T-cell (primary cell): Measurements from ENCODE around the gene ZSWIM9. TPM values are rescaled to one million over a fixed set of nuclear protein-coding genes. Genes with fewer than 3 reads are reported as not detected.

ENCODE experiments used
- ATAC-seq, 4 experiments: fragments of 200-7000 bp in 3 of 4; fragments of 150-1000 bp in 1 of 4; cut with Tn5 transposase; replicated peaks in 1 of 4; 1 replicate in 3 of 4; 2 replicates in 1 of 4; pipeline ENCODE4 v1.10.0; 2021; ENCODE audit warnings: moderate library complexity in 3 of 4, mild to moderate bottlenecking in 2 of 4, moderate number of reproducible peaks in 1 of 4
- CTCF ChIA-PET, 2 donors: fragments of 300-600 bp; sonication (Branson Sonifier 250); formaldehyde crosslinking; loops; one replicate each; lab custom pipeline; 2022; ENCODE audit warnings: antibody characterized with exemption in 2 of 2; lab: Charles Lee
- POLR2A ChIA-PET, 2 donors: fragments of 300-600 bp; sonication (Branson Sonifier 250); formaldehyde crosslinking; loops; one replicate each; lab custom pipeline; 2022; ENCODE audit warnings: antibody characterized with exemption in 2 of 2; lab: Charles Lee
- DNase-seq, 35 experiments: peaks; one replicate each; pipeline versions ENCODE4 v3.0.0 to v3.0.0-alpha.2; 2013 to 2023
- H3K27ac ChIP-seq: one replicate; pipeline ENCODE4 v1.5.1; 2013; ENCODE audit warnings: low read length
- H3K27me3 ChIP-seq, 2 experiments: replicated peaks in 1 of 2; 1 replicate in 1 of 2; 2 replicates in 1 of 2; pipeline versions ENCODE4 v1.6.1 to v1.7.0; 2013; ENCODE audit warnings: low read length in 1 of 2, mixed read lengths in 1 of 2; ENCODE audit not compliant: control insufficient read depth in 2 of 2, insufficient read depth in 2 of 2; ENCODE audit errors: extremely low read depth in 1 of 2
- H3K36me3 ChIP-seq, 2 donors: 1 replicate in 1 of 2; 2 replicates in 1 of 2; pipeline versions ENCODE4 v1.6.1 to v1.7.0; 2013; ENCODE audit warnings: low read length in 1 of 2; ENCODE audit not compliant: control insufficient read depth in 2 of 2, insufficient read depth in 1 of 2; ENCODE audit errors: extremely low read depth in 1 of 2
- H3K4me1 ChIP-seq, 2 experiments: 1 replicate in 1 of 2; 2 replicates in 1 of 2; pipeline versions ENCODE4 v1.6.1 to v1.7.0; 2013; ENCODE audit warnings: low read length in 2 of 2, mixed read lengths in 1 of 2; ENCODE audit not compliant: insufficient read depth in 2 of 2, control insufficient read depth in 1 of 2; ENCODE audit errors: extremely low read depth in 1 of 2
- H3K4me3 ChIP-seq, 2 donors: 1 replicate in 1 of 2; 2 replicates in 1 of 2; pipeline versions ENCODE4 v1.5.1 to v1.7.0; 2013; ENCODE audit warnings: mild to moderate bottlenecking in 2 of 2, low read length in 1 of 2, moderate library complexity in 1 of 2; ENCODE audit not compliant: control insufficient read depth in 1 of 2; ENCODE audit errors: extremely low read depth in 1 of 2
- H3K9me3 ChIP-seq: 2 replicates; pipeline ENCODE4 v1.7.0; 2013
- H3K27ac Mint-ChIP-seq, 2 donors: one replicate each; pipeline ENCODE4 v1.8.0; 2020 to 2021; ENCODE audit warnings: mild to moderate bottlenecking in 2 of 2, mixed read lengths in 2 of 2
- H3K27me3 Mint-ChIP-seq, 2 donors: one replicate each; pipeline ENCODE4 v1.8.0; 2021 to 2022; ENCODE audit warnings: mixed read lengths in 2 of 2
- H3K36me3 Mint-ChIP-seq: one replicate; pipeline ENCODE4 v1.8.0; 2021; ENCODE audit warnings: mixed read lengths
- H3K4me1 Mint-ChIP-seq, 3 donors: one replicate each; pipeline ENCODE4 v1.8.0; 2020 to 2022; ENCODE audit warnings: mixed read lengths in 3 of 3, mild to moderate bottlenecking in 1 of 3
- H3K4me3 Mint-ChIP-seq, 3 donors: one replicate each; pipeline ENCODE4 v1.8.0; 2020 to 2022; ENCODE audit warnings: mild to moderate bottlenecking in 3 of 3, mixed read lengths in 3 of 3, moderate library complexity in 3 of 3
- H3K9me3 Mint-ChIP-seq, 3 donors: one replicate each; pipeline ENCODE4 v1.8.0; 2020 to 2022; ENCODE audit warnings: mixed read lengths in 3 of 3
- WGBS: methylation state at CpG from one replicate; pipeline ENCODE4 v1.1.5; 2013; ENCODE audit warnings: missing lambda C conversion rate; ENCODE audit not compliant: insufficient coverage; 5-methylcytosine and 5-hydroxymethylcytosine counted together
- total RNA-seq, 35 experiments: library from RNA in 6 of 35; stranded (reverse) in 6 of 35; fragments of 120-200 nt in 1 of 35; gene quantifications; one replicate each; pipeline versions ENCODE4 v1.2.1 to v1.2.4 and lab custom pipeline; 2013 to 2026

Gene ZSWIM9
- total RNA-seq, 5 donors from 2014 or later (not counting 1 experiment from before 2014, with no cell fraction given), result 5.4 to 14.7 (median 11.6) TPM

DNA sequence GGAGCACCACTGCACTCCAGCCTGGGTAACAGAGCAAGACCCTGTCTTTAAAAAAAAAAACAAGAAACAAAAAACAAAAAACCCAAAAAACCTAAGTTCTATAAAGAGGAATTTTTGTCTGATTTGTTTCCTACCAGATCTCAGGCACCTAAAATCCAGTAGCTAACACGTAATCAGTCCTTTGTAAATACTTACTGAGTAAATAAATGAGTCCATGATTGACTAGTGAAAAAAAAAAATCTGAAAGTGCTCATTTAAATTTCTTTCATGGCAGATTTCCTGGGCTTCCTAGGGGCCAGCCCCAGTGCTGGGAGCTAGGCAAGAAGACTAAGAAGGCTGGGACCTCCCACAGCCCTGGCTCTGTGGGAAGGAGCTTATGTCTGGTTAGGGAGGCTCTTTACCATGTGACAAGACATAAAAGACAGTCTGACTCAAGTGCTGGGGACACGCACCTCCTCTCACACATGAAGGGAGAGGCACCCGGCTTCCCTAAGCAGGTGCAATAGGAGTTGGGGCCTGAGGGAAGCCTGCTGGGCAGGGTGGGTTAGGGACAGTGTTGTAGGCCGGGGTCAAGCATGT, 22.8 kb upstream of the ZSWIM9 start:
- ATAC-seq (no peak), DNase-seq (no peak)
- Histone ChIP-seq H3K4me3 (no peak overlapping the region), H3K36me3 (peaks cover 14 to 53% of the 10 kb centered on the region in 2 donors), H3K27me3 (no peaks in the 10 kb centered on the region), H3K27ac (no peak overlapping the region), H3K4me1 (no peaks in the 10 kb centered on the region), H3K9me3 (no peaks in the 10 kb centered on the region)
- Mint-ChIP-seq H3K27ac (no peak overlapping the region), H3K27me3 (no peaks in the 10 kb centered on the region), H3K9me3 (no peaks in the 10 kb centered on the region), H3K4me3 (no peak overlapping the region), H3K36me3 (peaks cover 47% of the 10 kb centered on the region), H3K4me1 (peaks cover 0 to 2% (median 0%) of the 10 kb centered on the region in 3 donors)
- ChIA-PET POLR2A (interaction anchor here in 1 of 2 donors (0.7 kb wide), 1 partner anchor 96 kb away, joined by 3 read pairs; no protein-coding TSS in a partner anchor), CTCF (interaction anchor here in 1 of 2 donors (0.6 to 0.7 kb wide), 2 partner anchors 300 to 1700 kb away, joined by 4 to 5 read pairs; no protein-coding TSS in a partner anchor)
- WGBS, result no CpG with 5 or more reads among the region's 4 CpGs

DNA sequence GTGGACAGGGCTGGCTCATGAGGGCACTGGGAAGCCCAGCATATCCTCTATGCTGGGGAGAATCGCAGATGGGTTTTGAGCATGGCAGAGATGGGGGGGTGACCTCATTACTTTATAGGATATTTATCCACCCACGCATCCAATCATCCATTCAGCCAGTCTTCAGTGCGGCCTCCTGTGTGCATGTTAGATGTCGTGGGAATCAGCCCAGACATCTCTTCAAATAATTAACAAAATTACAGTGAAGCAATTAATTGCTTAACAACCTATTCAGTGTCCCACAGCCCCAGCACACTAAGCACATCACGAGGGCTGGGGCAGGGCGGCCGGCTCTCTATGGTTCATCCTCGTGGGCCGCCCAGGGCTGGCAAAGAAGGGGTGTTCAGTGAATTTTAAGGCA, 21.9 kb upstream of the ZSWIM9 start:
- H3K36me3 Mint-ChIP-seq, result peaks cover 39% of the 10 kb centered on the region
- CTCF ChIA-PET, result no interaction called here
- no peak overlapping the region for H3K4me3 Mint-ChIP-seq

DNA sequence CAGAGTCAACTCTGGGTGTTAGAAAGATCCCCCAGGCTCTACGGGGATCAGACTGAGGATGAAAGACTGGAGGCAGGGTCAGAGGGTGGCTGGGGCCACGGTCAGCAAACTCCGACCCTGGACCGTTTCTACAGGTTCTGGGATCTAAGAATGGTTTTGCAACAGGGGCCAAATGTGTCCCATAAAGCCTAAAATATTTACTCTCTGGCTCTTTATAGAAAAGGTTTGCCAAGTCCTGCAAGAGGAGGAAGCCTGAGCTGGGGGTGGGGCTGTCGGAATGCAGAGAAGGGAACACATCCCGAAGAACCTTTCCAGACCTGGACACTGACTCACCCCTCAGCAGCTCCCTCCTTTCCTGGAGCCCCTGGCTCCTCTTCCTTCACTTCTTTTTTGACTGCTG, 21.1 kb upstream of the ZSWIM9 start:
- Histone ChIP-seq H3K4me3 (no peak overlapping the region), H3K27me3 (no peaks in the 10 kb centered on the region), H3K9me3 (no peaks in the 10 kb centered on the region), H3K27ac (no peak overlapping the region), H3K4me1 (no peaks in the 10 kb centered on the region), H3K36me3 (peaks cover 19 to 42% of the 10 kb centered on the region in 2 donors)
- Mint-ChIP-seq H3K27me3 (no peaks in the 10 kb centered on the region), H3K9me3 (no peaks in the 10 kb centered on the region), H3K4me1 (peaks cover 0 to 2% (median 0%) of the 10 kb centered on the region in 3 donors), H3K36me3 (peaks cover 38% of the 10 kb centered on the region), H3K4me3 (no peak overlapping the region), H3K27ac (no peak overlapping the region)
- ChIA-PET CTCF (interaction anchor here in 1 of 2 donors (0.7 kb wide), 1 partner anchor 8 kb away, joined by 4 read pairs; no protein-coding TSS in a partner anchor), POLR2A (no interaction called here)
- ATAC-seq (no peak), DNase-seq (no peak)
- 83% methylated on average over 1 of the region's 6 CpGs for WGBS

More for the DNA sequence above, 21.9 kb upstream of the ZSWIM9 start:
- Mint-ChIP-seq H3K4me1 (peaks cover 0 to 2% (median 0%) of the 10 kb centered on the region in 3 donors), H3K9me3 (no peaks in the 10 kb centered on the region), H3K27me3 (no peaks in the 10 kb centered on the region), H3K27ac (no peak overlapping the region)
- Histone ChIP-seq H3K27me3 (no peaks in the 10 kb centered on the region), H3K27ac (no peak overlapping the region), H3K9me3 (no peaks in the 10 kb centered on the region), H3K4me1 (no peaks in the 10 kb centered on the region), H3K36me3 (peaks cover 14 to 45% of the 10 kb centered on the region in 2 donors), H3K4me3 (no peak overlapping the region)
- DNase-seq (no peak), ATAC-seq (no peak)
- 100% methylated on average over 3 of the region's 9 CpGs for WGBS
- POLR2A ChIA-PET, result interaction anchor here in 1 of 2 donors (0.7 kb wide), 1 partner anchor 97 kb away, joined by 3 read pairs; no protein-coding TSS in a partner anchor

DNA sequence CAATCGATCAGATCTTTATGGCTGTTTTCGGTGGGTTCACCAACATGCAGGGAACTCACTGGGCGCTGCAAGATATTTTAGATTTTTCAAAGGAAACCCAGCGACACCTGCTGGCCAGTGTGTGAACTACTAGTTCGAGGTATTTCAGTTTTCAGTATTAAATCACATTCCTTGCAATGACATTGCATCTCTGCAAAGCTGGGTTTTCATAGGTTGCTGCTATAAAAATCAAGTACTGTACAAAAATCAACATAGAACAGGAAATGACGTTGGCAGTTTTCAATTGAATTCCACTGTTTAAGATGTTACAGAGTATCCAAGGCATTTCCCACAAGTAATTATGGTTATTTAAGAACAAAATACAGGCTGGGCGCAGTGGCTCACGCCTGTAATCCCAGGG, 17.9 kb upstream of the ZSWIM9 start:
- ATAC-seq, result peak; percentile 37 to 50 (median 44)
- POLR2A ChIA-PET, result no interaction called here
- 75% methylated on average over 2 of the region's 8 CpGs for WGBS

DNA sequence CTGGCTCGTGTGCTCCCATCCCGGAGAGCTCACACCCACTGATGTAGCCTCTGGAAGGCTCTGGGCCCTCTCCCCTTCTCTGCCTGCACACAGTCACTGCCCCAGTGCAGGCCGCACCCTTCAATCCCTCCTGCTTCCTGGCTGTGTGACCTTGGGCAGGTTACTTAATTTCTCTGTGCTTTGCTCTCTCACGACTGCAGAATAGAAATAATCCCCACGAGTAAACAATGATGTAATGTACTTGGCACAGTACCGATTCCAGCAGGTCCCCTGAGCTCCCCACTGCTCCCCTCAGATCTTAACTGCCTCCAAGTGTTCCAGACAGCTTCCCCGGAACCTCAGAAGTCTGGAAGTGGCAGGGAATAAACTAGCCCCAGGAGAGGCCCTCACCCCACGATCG, 16.5 kb upstream of the ZSWIM9 start:
- POLR2A ChIA-PET, result no interaction called here
- Histone ChIP-seq H3K27me3 (no peaks in the 10 kb centered on the region), H3K36me3 (peaks cover 9 to 34% of the 10 kb centered on the region in 2 donors), H3K27ac (no peak overlapping the region), H3K4me1 (no peaks in the 10 kb centered on the region), H3K9me3 (no peaks in the 10 kb centered on the region), H3K4me3 (no peak overlapping the region)
- Mint-ChIP-seq H3K36me3 (peaks cover 47% of the 10 kb centered on the region), H3K27ac (no peak overlapping the region), H3K4me1 (peaks cover 0 to 2% (median 0%) of the 10 kb centered on the region in 3 donors), H3K9me3 (no peaks in the 10 kb centered on the region), H3K27me3 (no peaks in the 10 kb centered on the region), H3K4me3 (no peak overlapping the region)
- ATAC-seq, result no peak
- 96% methylated on average over 8 of the region's 9 CpGs for WGBS
- CTCF ChIA-PET, result interaction anchor here (1.0 to 1.2 kb wide), 2 partner anchors 16 to 191 kb away, joined by 5 to 10 read pairs; no protein-coding TSS in a partner anchor
- no peak for DNase-seq

More for the DNA sequence above, 17.9 kb upstream of the ZSWIM9 start:
- Mint-ChIP-seq H3K36me3 (peaks cover 44% of the 10 kb centered on the region), H3K27ac (no peak overlapping the region), H3K9me3 (no peaks in the 10 kb centered on the region), H3K4me1 (peaks cover 0 to 2% (median 0%) of the 10 kb centered on the region in 3 donors), H3K4me3 (no peak overlapping the region), H3K27me3 (no peaks in the 10 kb centered on the region)
- Histone ChIP-seq H3K27me3 (no peaks in the 10 kb centered on the region), H3K9me3 (no peaks in the 10 kb centered on the region), H3K4me3 (no peak overlapping the region), H3K4me1 (no peaks in the 10 kb centered on the region), H3K36me3 (peaks cover 9 to 32% of the 10 kb centered on the region in 2 donors), H3K27ac (no peak overlapping the region)
- CTCF ChIA-PET, result interaction anchor here (1.2 to 1.9 kb wide), 2 partner anchors 189 kb away, joined by 5 to 6 read pairs; no protein-coding TSS in a partner anchor
- peak in 34 of 35 experiments; percentile 15 to 73 (median 56) for DNase-seq

DNA sequence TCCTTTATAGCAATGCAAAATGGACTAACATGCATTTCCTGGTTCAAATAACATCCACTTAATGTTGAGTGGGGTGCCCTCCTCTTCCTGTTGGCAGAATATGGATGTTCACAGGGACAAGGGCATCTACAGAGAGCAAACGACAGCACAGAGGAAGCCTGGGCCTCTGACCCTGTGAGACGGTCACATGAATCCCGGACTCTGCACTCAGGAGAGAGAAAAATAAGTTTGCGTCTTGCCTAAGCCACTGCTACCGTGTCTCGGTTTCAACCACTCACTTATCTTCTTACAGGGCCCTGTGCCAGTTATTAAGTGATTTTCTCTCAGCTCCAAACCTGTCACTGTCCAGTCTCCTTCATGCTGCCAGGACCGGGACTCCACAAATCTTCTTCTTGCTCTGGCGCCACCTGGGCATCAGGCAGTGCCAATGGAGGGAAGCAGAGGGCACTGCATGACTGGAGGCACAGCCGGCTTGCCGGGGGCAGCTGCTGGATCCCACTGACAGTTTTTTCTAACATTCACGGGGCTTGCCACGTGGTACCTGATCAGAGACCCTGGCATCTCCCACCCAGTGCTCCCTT, 12.2 kb upstream of the ZSWIM9 start:
- H3K27me3 ChIP-seq, result no peaks in the 10 kb centered on the region
- WGBS, result 97% methylated on average over 7 of the region's 12 CpGs
- ChIA-PET POLR2A (interaction anchor here in 1 of 2 donors (0.7 kb wide), 1 partner anchor 33 kb away, joined by 3 read pairs; no protein-coding TSS in a partner anchor), CTCF (no interaction called here)
- H3K4me3 Mint-ChIP-seq, result no peak overlapping the region
- DNase-seq (no peak), ATAC-seq (no peak)
- no peaks in the 10 kb centered on the region for H3K4me1 Mint-ChIP-seq
- H3K4me3 ChIP-seq, result no peak overlapping the region
- H3K9me3 ChIP-seq, result no peaks in the 10 kb centered on the region
- H3K27me3 Mint-ChIP-seq, result no peaks in the 10 kb centered on the region
- no peak overlapping the region for H3K27ac ChIP-seq
- H3K36me3 ChIP-seq, result peaks cover 10 to 50% of the 10 kb centered on the region in 2 donors
- no peaks in the 10 kb centered on the region for H3K4me1 ChIP-seq
- no peaks in the 10 kb centered on the region for H3K9me3 Mint-ChIP-seq
- H3K36me3 Mint-ChIP-seq, result peaks cover 47% of the 10 kb centered on the region
- no peak overlapping the region for H3K27ac Mint-ChIP-seq
